ENCODE results near the gene CYP27A1.
A peak's percentile ranks its signal among the peaks of the same experiment; 100 is the strongest.
"Not testable (repeated sequence)": the region's sequence is repeated elsewhere in the genome, so short reads cannot be mapped to it uniquely, and the experiment has no call there.

CYP27A1 gene

GRCh38 chr2:218833023-218833609 lies 51.2 kb downstream of the CYP27A1 start:
- no peak for DNase-seq

GRCh38 chr2:218834685-218835084 lies 52.7 kb downstream of the CYP27A1 start:
- no peak for DNase-seq

GRCh38 chr2:218837495-218837894 lies 55.5 kb downstream of the CYP27A1 start:
- no peak for DNase-seq

- DNase-seq, result no peak
Observed at GRCh38 chr2:218839430-218839829, 57.5 kb downstream of the CYP27A1 start.

- no peak for DNase-seq
Observed at GRCh38 chr2:218839888-218840287, 57.9 kb downstream of the CYP27A1 start.

DNA sequence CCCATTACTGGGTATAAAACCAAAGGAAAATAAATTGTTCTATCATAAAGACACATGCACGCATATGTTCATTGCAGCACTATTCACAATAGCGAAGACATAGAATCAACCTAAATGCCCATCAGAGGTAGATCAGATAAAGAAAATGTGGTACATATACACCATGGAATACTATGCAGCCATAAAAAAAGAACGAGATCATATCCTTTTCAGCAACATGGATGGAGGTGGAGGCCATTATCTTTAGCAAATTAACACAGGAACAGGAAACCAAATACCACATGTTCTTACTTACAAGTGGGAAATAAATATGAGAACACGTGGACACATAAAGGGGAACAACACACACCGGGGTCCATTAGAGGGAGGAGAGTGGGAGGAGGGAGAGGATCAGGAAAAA lies 62.4 kb downstream of the CYP27A1 start:
- not testable (repeated sequence) for DNase-seq

- DNase-seq, result not testable (repeated sequence)
Observed at GRCh38 chr2:218846963-218847362, 65.0 kb downstream of the CYP27A1 start.

DNA sequence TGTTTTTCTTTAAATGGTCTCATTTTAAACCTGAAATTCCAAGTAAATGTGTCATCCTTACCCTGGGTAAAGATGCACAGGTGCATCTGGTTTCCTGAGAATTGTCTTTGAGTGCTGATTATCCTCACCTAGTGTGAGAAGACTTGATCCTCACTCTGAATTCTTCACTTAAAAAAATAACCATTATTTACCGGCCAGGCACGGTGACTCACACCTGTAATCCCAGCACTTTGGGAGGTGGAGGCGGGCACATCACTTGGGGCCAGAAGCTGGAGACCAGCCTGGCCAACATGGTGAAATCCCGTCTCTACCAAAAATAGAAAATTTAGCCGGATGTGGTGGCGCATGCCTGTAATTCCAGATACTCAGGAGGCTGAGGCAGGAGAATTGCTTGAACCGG lies 67.8 kb downstream of the CYP27A1 start:
- no peak for DNase-seq

- no peak for DNase-seq
Observed at GRCh38 chr2:218850796-218851195, 68.8 kb downstream of the CYP27A1 start.

DNA sequence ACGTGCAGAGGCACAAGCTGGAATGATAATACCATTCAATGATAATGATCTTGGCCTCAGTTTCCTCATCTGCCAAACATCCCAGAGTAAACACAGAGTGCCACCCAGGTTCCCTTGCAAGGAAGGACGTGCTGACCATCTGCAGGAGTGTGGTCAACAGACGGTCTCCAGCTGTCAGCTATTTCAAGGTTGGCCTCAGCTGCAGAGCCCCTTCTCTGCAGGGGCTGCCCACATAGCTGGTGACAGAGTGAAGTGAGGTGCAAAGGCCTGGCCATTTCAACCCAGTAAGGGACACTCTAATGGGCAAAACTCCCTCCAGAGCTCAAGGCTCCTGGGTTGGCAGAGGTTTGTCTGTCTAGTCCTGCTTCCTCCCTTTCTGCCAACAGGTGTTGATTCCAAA lies 69.3 kb downstream of the CYP27A1 start:
- DNase-seq, result no peak

DNA sequence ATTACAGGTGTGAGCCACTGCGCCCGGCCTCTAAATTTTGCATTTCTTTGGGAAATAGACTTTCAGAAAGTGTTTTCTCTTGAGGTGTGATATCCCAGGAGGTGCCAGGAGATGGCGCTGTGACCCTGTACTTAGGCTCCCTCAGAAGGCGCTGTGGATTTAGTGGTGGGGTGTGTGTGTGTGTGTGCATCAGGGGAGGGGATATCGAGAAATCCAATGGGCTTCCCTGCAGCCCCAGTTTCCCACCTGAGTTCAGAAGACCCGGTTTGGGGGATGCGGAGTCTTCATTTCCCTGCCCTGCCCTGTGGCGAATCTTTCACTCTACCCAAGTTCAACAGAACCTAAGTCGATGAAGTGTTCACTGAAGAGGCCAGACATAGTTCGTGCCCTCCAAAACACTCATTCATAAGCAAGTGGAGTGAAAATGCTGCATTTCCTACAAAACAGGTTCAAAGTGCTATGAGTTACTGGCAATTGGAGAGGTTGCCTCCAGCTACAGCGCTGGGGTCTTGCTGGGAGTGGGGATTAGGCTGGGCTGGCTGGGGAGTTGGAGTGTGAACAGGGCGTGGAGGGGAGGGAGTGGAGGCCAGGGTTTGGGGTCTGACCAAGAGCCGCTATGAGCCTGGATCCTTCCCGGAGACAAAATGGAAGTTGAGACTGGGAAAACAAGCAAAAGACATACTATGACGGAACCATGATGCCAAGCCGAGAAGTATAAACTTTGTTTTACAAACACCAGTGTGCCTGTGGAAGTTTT lies 71.1 kb downstream of the CYP27A1 start:
- peak; percentile 22 to 51 (median 30) for DNase-seq

DNA sequence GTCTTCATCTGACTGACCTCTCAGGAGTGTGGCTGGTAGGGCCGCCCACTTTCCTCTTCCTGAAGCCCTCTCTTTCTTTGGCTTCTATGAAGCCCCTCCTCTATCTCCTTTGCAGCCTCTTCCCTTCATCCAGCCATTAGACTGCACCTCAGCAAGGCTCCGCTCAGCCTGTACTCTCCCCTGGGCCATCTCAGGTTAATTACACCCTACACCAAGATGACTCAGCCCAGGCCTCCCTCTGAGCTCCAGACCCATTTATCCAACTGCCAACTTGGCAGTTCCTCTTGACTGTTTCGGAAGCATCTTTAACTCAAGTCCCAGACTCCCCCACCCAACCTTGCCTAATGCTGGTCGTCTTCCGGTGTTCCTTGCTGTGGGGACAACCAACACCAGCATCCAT lies 71.8 kb downstream of the CYP27A1 start:
- no peak for DNase-seq

DNA sequence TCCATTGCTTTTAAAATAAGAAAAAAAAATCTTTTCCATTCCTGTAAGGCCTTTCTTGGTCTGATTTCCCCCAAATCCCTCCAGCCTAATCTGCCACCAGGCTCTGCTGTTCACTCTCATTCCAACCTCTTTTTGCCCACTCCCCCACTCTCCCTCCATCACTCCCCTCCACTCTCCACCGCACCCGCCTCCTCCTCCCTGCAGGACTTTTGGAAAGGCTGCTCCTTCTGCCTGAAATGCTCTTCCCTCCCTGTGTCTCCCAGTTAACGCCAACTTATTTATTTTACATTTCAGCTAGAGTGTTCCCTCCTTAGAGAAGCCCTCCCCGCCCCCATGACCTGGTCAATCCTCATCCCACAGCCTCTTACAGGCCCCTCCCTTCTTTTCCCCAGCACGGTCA lies 72.9 kb downstream of the CYP27A1 start:
- DNase-seq, result no peak

- no peak for DNase-seq
Observed at GRCh38 chr2:218855305-218856166, 73.6 kb downstream of the CYP27A1 start.

GRCh38 chr2:218856167-218856895 lies 74.4 kb downstream of the CYP27A1 start:
- DNase-seq, result no peak

DNA sequence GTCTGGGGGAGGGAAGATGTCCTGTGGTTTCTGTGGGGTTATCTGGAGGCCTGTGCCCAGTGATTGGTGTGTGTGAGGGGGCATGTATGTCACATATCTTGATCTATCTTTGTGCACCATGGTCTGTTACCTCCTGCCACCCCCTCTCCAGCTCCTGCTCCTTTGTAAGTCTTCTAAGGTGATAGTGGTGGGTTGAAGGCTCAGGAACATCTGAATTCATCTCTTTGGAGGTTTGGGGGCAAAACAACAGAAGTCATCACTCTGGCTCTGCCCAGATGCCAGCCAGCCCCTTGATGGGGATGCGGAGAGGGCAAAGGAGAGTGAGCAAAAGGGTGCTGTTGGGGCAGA lies 74.9 kb downstream of the CYP27A1 start:
- DNase-seq, result no peak

DNA sequence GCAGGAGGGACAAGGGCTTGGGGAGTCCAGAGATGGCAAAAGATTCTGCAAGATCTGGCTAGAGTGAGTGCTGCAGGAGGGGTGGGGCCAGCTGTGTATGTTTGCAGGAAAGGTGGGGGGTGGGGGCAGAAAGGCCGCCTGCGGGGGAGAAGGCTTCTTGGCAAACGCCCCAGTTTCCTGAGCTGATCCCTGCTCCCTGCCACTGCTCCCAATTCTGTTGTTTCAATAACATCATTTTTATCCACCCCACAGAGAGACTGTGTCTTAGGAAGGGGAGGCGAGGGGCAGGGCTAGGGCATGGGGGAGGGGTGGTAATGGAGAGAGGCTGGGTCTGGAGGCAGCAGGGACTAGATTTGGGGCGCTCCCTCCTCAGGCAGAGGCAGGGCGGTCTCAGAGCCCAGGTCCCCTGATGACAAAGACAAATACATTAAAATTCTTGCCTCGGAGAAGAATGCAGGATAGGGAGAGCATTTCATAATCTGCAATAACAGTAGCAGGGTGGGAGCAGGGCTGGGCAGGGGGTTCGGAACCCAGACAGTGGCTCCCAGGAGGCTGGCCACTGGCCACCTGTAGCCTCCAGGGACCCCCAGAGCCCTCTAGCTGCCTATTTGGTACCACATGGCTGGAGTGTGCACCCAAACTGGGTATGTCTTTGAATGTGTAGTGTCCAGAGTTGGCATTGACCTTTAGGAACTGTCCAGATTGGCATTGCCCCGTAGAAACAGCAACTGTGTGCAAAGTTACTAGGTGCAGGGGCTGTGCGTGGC lies 75.6 kb downstream of the CYP27A1 start:
- no peak for DNase-seq

- DNase-seq, result no peak
Observed at GRCh38 chr2:218858138-218858445, 76.1 kb downstream of the CYP27A1 start.

- no peak for DNase-seq
Observed at GRCh38 chr2:218858671-218859555, 77.0 kb downstream of the CYP27A1 start.

- DNase-seq, result no peak
Observed at GRCh38 chr2:218859556-218859987, 77.6 kb downstream of the CYP27A1 start, which contains the start of gene WNT6. WNT6 (plus strand) TSS chr2:218859805; CDS start chr2:218860038, 233 bp downstream.
